Endometrial microvascular endothelial cells (primary cell): ENCODE results near the gene LGALS9. TPM values are rescaled to one million over a fixed set of nuclear protein-coding genes. Genes with fewer than 3 reads are reported as not detected.
"Not testable (repeated sequence)": the region's sequence is repeated elsewhere in the genome, so short reads cannot be mapped to it uniquely, and the experiment has no call there.

Experiments used
- in situ Hi-C: cut with HindIII; loops from 2 replicates; pipeline ENCODE4 v1.10.0; 2017; ENCODE audit warnings: low sequenced_read_pairs, low pct_unique_long_range_greater_than_20kb; ENCODE audit errors: inconsistent ontology term
- total RNA-seq: library from RNA; depleted of rRNA; stranded (reverse); fragments of >200 nt; gene quantifications from one replicate; pipeline ENCODE4 v1.2.3, GENCODE V29; 2015; ENCODE audit errors: inconsistent ontology term

LGALS9 gene
- total RNA-seq, 1 donor from 2014 or later, result 99.8 TPM

- in situ Hi-C loops, result no loop called here
These were observed 7.4 kb upstream of the LGALS9 start for GRCh38 chr17:27623614-27624013.

- in situ Hi-C loops, result no loop called here
These were observed 6.4 kb upstream of the LGALS9 start for GRCh38 chr17:27624539-27624938.

GRCh38 chr17:27625856-27626255 lies 5.1 kb upstream of the LGALS9 start:
- in situ Hi-C loops, result no loop called here

- in situ Hi-C loops, result no loop called here
These were observed 3.5 kb upstream of the LGALS9 start for GRCh38 chr17:27627514-27627913.

GRCh38 chr17:27628376-27628775 lies 2.6 kb upstream of the LGALS9 start:
- in situ Hi-C loops, result no loop called here

GRCh38 chr17:27629260-27629659 lies 1.7 kb upstream of the LGALS9 start:
- in situ Hi-C loops, result not testable (repeated sequence)

GRCh38 chr17:27631411-27631760 lies 398 bp downstream of the LGALS9 start:
- in situ Hi-C loops, result no loop called here

GRCh38 chr17:27631897-27632725 lies 1.1 kb downstream of the LGALS9 start:
- in situ Hi-C loops, result no loop called here

- in situ Hi-C loops, result not testable (repeated sequence)
These were observed 1.8 kb downstream of the LGALS9 start for GRCh38 chr17:27632766-27633165.

GRCh38 chr17:27633312-27634025 lies 2.5 kb downstream of the LGALS9 start:
- in situ Hi-C loops, result no loop called here

GRCh38 chr17:27634026-27634335 lies 3.0 kb downstream of the LGALS9 start:
- in situ Hi-C loops, result no loop called here

GRCh38 chr17:27634776-27635175 lies 3.8 kb downstream of the LGALS9 start:
- in situ Hi-C loops, result no loop called here

GRCh38 chr17:27635275-27635823 lies 4.4 kb downstream of the LGALS9 start:
- in situ Hi-C loops, result no loop called here

GRCh38 chr17:27636005-27636520 lies 5.1 kb downstream of the LGALS9 start:
- in situ Hi-C loops, result not testable (repeated sequence)

GRCh38 chr17:27637818-27638217 lies 6.8 kb downstream of the LGALS9 start:
- in situ Hi-C loops, result not testable (repeated sequence)

- in situ Hi-C loops, result not testable (repeated sequence)
These were observed 7.5 kb downstream of the LGALS9 start for GRCh38 chr17:27638415-27638914.

GRCh38 chr17:27640790-27641189 lies 9.8 kb downstream of the LGALS9 start:
- in situ Hi-C loops, result no loop called here

- in situ Hi-C loops, result no loop called here
These were observed 13.6 kb downstream of the LGALS9 start for GRCh38 chr17:27644586-27644985.

GRCh38 chr17:27645621-27646020 lies 14.6 kb downstream of the LGALS9 start:
- in situ Hi-C loops, result not testable (repeated sequence)

- in situ Hi-C loops, result no loop called here
These were observed 15.2 kb downstream of the LGALS9 start for GRCh38 chr17:27646232-27646631.
